Peyer's patch (tissue), 4 donors: Measurements from ENCODE around the gene HYAL2. TPM values are rescaled to one million over a fixed set of nuclear protein-coding genes. Genes with fewer than 3 reads are reported as not detected.

ENCODE experiments used
- DNase-seq, 3 donors: peaks; one replicate each; pipeline ENCODE4 v3.0.0-alpha.2; 2017 to 2019
- H3K27ac ChIP-seq, 4 donors: fragments of 200-600 bp; sonication (generic); one replicate each; pipeline ENCODE4 v1.5.1; 2016 to 2019
- H3K27me3 ChIP-seq, 2 donors: fragments of 200-600 bp; sonication (generic); one replicate each; pipeline ENCODE4 v1.5.1; 2019
- H3K36me3 ChIP-seq, 3 donors: fragments of 200-600 bp; sonication (generic); one replicate each; pipeline ENCODE4 v1.5.1; 2016 to 2019
- H3K4me1 ChIP-seq, 4 donors: fragments of 200-600 bp; sonication (generic); one replicate each; pipeline ENCODE4 v1.5.1; 2016 to 2019
- H3K4me3 ChIP-seq, 4 donors: fragments of 200-600 bp; sonication (generic); 1 replicate in 3 of 4; 2 replicates in 1 of 4; pipeline ENCODE4 v1.5.1; 2016 to 2019; ENCODE audit warnings: mild to moderate bottlenecking in 1 of 4
- H3K9me3 ChIP-seq, 4 donors: fragments of 200-600 bp; sonication (generic); one replicate each; pipeline ENCODE4 v1.5.1; 2016 to 2019; ENCODE audit warnings: mild to moderate bottlenecking in 1 of 4
- CTCF ChIP-seq, 6 experiments: fragments of 450-650 bp in 4 of 6; fragments of 200-600 bp in 2 of 6; sonication (generic) in 1 of 6; IDR thresholded peaks; one replicate each; pipeline ENCODE4 v1.5.1; 2017 to 2019; ENCODE audit warnings: antibody characterized with exemption in 6 of 6, mild to moderate bottlenecking in 3 of 6, moderate library complexity in 1 of 6
- POLR2A ChIP-seq, 2 donors: fragments of 450-650 bp; IDR thresholded peaks; one replicate each; pipeline ENCODE4 v1.5.1; 2017; ENCODE audit warnings: antibody characterized with exemption in 2 of 2, mild to moderate bottlenecking in 2 of 2, moderate library complexity in 2 of 2
- total RNA-seq, 4 donors: library from RNA; depleted of rRNA; stranded (reverse); fragments of >200 nt; gene quantifications; one replicate each; pipeline ENCODE4 v1.1.0, GENCODE V29; 2016

HYAL2 gene
- total RNA-seq, 4 donors from 2014 or later, result 18.2 to 63.1 (median 39.9) TPM

GRCh38 chr3:50357481-50357880, 34.9 kb upstream of the HYAL2 start:
- no peak for DNase-seq
- Histone ChIP-seq H3K27me3 (no peaks in the 10 kb centered on the region), H3K9me3 (no peaks in the 10 kb centered on the region), H3K4me1 (peaks cover 0 to 36% (median 27%) of the 10 kb centered on the region in 4 donors), H3K4me3 (peak overlapping the region; percentile 67 to 84 (median 69)), H3K36me3 (peaks cover 0 to 34% (median 0%) of the 10 kb centered on the region in 3 donors), H3K27ac (peak overlapping the region in 3 of 4 donors; percentile 0 to 66 (median 23))
- TF ChIP-seq CTCF (IDR thresholded peaks at IDR 0.05), result no peak
- TF ChIP-seq POLR2A (IDR thresholded peaks at IDR 0.05), result no peak

- peaks cover 0 to 41% (median 29%) of the 10 kb centered on the region in 4 donors for H3K4me1 ChIP-seq
These were observed 34.0 kb upstream of the HYAL2 start for GRCh38 chr3:50356553-50356952.

GRCh38 chr3:50355829-50356552, 33.4 kb upstream of the HYAL2 start:
- Histone ChIP-seq H3K36me3 (peaks cover 0 to 34% (median 0%) of the 10 kb centered on the region in 3 donors), H3K4me1 (peaks cover 3 to 46% (median 34%) of the 10 kb centered on the region in 4 donors), H3K27ac (peak overlapping the region in 1 of 4 donors; percentile 66), H3K9me3 (no peaks in the 10 kb centered on the region), H3K27me3 (no peaks in the 10 kb centered on the region), H3K4me3 (peak overlapping the region in 2 of 4 donors; percentile 67 to 84)
- no peak for TF ChIP-seq POLR2A (IDR thresholded peaks at IDR 0.05)
- TF ChIP-seq CTCF (IDR thresholded peaks at IDR 0.05), result no peak
- no peak for DNase-seq

More at GRCh38 chr3:50356553-50356952, 34.0 kb upstream of the HYAL2 start:
- TF ChIP-seq CTCF (IDR thresholded peaks at IDR 0.05), result peak in 1 of 6 experiments; percentile 5
- no peak for TF ChIP-seq POLR2A (IDR thresholded peaks at IDR 0.05)
- H3K27me3 ChIP-seq, result no peaks in the 10 kb centered on the region
- H3K36me3 ChIP-seq, result peaks cover 0 to 34% (median 0%) of the 10 kb centered on the region in 3 donors
- peak overlapping the region in 3 of 4 donors; percentile 3 to 84 (median 67) for H3K4me3 ChIP-seq
- peak overlapping the region in 2 of 4 donors; percentile 56 to 66 for H3K27ac ChIP-seq
- peak in 2 of 3 donors; percentile 78 to 87 for DNase-seq
- H3K9me3 ChIP-seq, result no peaks in the 10 kb centered on the region

- Histone ChIP-seq H3K4me1 (peaks cover 3 to 53% (median 36%) of the 10 kb centered on the region in 4 donors), H3K4me3 (no peak overlapping the region), H3K36me3 (peaks cover 0 to 34% (median 0%) of the 10 kb centered on the region in 3 donors), H3K9me3 (no peaks in the 10 kb centered on the region), H3K27ac (no peak overlapping the region), H3K27me3 (no peaks in the 10 kb centered on the region)
- no peak for DNase-seq
- no peak for TF ChIP-seq POLR2A (IDR thresholded peaks at IDR 0.05)
- TF ChIP-seq CTCF (IDR thresholded peaks at IDR 0.05), result no peak
These were observed 32.3 kb upstream of the HYAL2 start for GRCh38 chr3:50354850-50355249.

GRCh38 chr3:50354186-50354764, 31.7 kb upstream of the HYAL2 start:
- H3K9me3 ChIP-seq, result no peaks in the 10 kb centered on the region
- DNase-seq, result no peak
- peaks cover 0 to 34% (median 0%) of the 10 kb centered on the region in 3 donors for H3K36me3 ChIP-seq
- no peak overlapping the region for H3K4me3 ChIP-seq
- H3K4me1 ChIP-seq, result peaks cover 3 to 59% (median 40%) of the 10 kb centered on the region in 4 donors
- H3K27ac ChIP-seq, result no peak overlapping the region
- H3K27me3 ChIP-seq, result no peaks in the 10 kb centered on the region
- TF ChIP-seq POLR2A (IDR thresholded peaks at IDR 0.05), result no peak
